ENCODE measurements around the gene HSD17B12. TPM values are rescaled to one million over a fixed set of nuclear protein-coding genes. Genes with fewer than 3 reads are reported as not detected.

The HSD17B12 gene
- total RNA-seq, 5 donors from 2014 or later (not counting 1 experiment from before 2014, with no cell fraction given) = 17.9 to 25.6 (median 23.8) TPM

- Mint-ChIP-seq H3K27me3 (no peaks in the 10 kb centered on the region), H3K36me3 (peaks cover 68% of the 10 kb centered on the region), H3K9me3 (peaks cover 7 to 16% (median 10%) of the 10 kb centered on the region in 3 donors), H3K27ac (no peak overlapping the region), H3K4me3 (no peak overlapping the region), H3K4me1 (no peaks in the 10 kb centered on the region)
- Histone ChIP-seq H3K27ac (ENCODE audit: low read length) (no peak overlapping the region), H3K9me3 (no peaks in the 10 kb centered on the region), H3K27me3 (replicated peaks in 1 of 2; ENCODE audit: control insufficient read depth in 2 of 2, extremely low read depth in 1 of 2, insufficient read depth in 2 of 2, low read length in 1 of 2) (no peaks in the 10 kb centered on the region), H3K4me3 (ENCODE audit: control insufficient read depth in 1 of 2, extremely low read depth in 1 of 2, low read length in 1 of 2) (no peak overlapping the region), H3K4me1 (ENCODE audit: control insufficient read depth in 1 of 2, extremely low read depth in 1 of 2, insufficient read depth in 2 of 2, low read length in 2 of 2) (no peaks in the 10 kb centered on the region), H3K36me3 (ENCODE audit: control insufficient read depth in 2 of 2, extremely low read depth in 1 of 2, insufficient read depth in 1 of 2, low read length in 1 of 2) (peaks cover 4 to 7% of the 10 kb centered on the region in 2 donors)
- ChIA-PET CTCF (no interaction called here), POLR2A (no interaction called here)
- ATAC-seq (replicated peaks in 1 of 4) (no peak), DNase-seq (no peak)
- no CpG with 5 or more reads among the region's 3 CpGs for WGBS (ENCODE audit: insufficient coverage)
Observed at GRCh38 chr11:43803766-43804165, 123.2 kb downstream of the HSD17B12 start.

GRCh38 chr11:43806976-43807375 is 126.4 kb downstream of the HSD17B12 start:
- peaks cover 45% of the 10 kb centered on the region for H3K36me3 Mint-ChIP-seq
- Histone ChIP-seq H3K4me3 (ENCODE audit: control insufficient read depth in 1 of 2, extremely low read depth in 1 of 2, low read length in 1 of 2) (no peak overlapping the region), H3K27ac (ENCODE audit: low read length) (no peak overlapping the region), H3K27me3 (replicated peaks in 1 of 2; ENCODE audit: control insufficient read depth in 2 of 2, extremely low read depth in 1 of 2, insufficient read depth in 2 of 2, low read length in 1 of 2) (no peaks in the 10 kb centered on the region), H3K36me3 (ENCODE audit: control insufficient read depth in 2 of 2, extremely low read depth in 1 of 2, insufficient read depth in 1 of 2, low read length in 1 of 2) (peaks cover 0 to 4% of the 10 kb centered on the region in 2 donors), H3K9me3 (no peaks in the 10 kb centered on the region), H3K4me1 (ENCODE audit: control insufficient read depth in 1 of 2, extremely low read depth in 1 of 2, insufficient read depth in 2 of 2, low read length in 2 of 2) (no peaks in the 10 kb centered on the region)
- peaks cover 7 to 16% (median 10%) of the 10 kb centered on the region in 3 donors for H3K9me3 Mint-ChIP-seq
- no peak overlapping the region for H3K4me3 Mint-ChIP-seq
- 100% methylated on average over 2 of the region's 3 CpGs for WGBS (ENCODE audit: insufficient coverage)
- ATAC-seq (replicated peaks in 1 of 4) = no peak
- POLR2A ChIA-PET = no interaction called here
- no peak overlapping the region for H3K27ac Mint-ChIP-seq
- no peaks in the 10 kb centered on the region for H3K27me3 Mint-ChIP-seq
- CTCF ChIA-PET = no interaction called here
- no peak for DNase-seq
- no peaks in the 10 kb centered on the region for H3K4me1 Mint-ChIP-seq

GRCh38 chr11:43810929-43811596 is 130.5 kb downstream of the HSD17B12 start:
- no peaks in the 10 kb centered on the region for H3K4me1 ChIP-seq (ENCODE audit: control insufficient read depth in 1 of 2, extremely low read depth in 1 of 2, insufficient read depth in 2 of 2, low read length in 2 of 2)
- H3K9me3 Mint-ChIP-seq = peaks cover 0 to 1% (median 0%) of the 10 kb centered on the region in 3 donors
- H3K27me3 ChIP-seq (replicated peaks in 1 of 2; ENCODE audit: control insufficient read depth in 2 of 2, extremely low read depth in 1 of 2, insufficient read depth in 2 of 2, low read length in 1 of 2) = no peaks in the 10 kb centered on the region
- H3K27me3 Mint-ChIP-seq = no peaks in the 10 kb centered on the region
- no peaks in the 10 kb centered on the region for H3K4me1 Mint-ChIP-seq
- H3K36me3 ChIP-seq (ENCODE audit: control insufficient read depth in 2 of 2, extremely low read depth in 1 of 2, insufficient read depth in 1 of 2, low read length in 1 of 2) = no peaks in the 10 kb centered on the region
- ATAC-seq (replicated peaks in 1 of 4) (no peak), DNase-seq (no peak)
- H3K27ac ChIP-seq (ENCODE audit: low read length) = no peak overlapping the region
- H3K36me3 Mint-ChIP-seq = peaks cover 28% of the 10 kb centered on the region
- POLR2A ChIA-PET = no interaction called here
- no CpG with 5 or more reads among the region's 7 CpGs for WGBS (ENCODE audit: insufficient coverage)
- no peaks in the 10 kb centered on the region for H3K9me3 ChIP-seq
- H3K27ac Mint-ChIP-seq = no peak overlapping the region
- H3K4me3 ChIP-seq (ENCODE audit: control insufficient read depth in 1 of 2, extremely low read depth in 1 of 2, low read length in 1 of 2) = no peak overlapping the region
- CTCF ChIA-PET = no interaction called here
- no peak overlapping the region for H3K4me3 Mint-ChIP-seq

- Mint-ChIP-seq H3K36me3 (peaks cover 24% of the 10 kb centered on the region), H3K4me1 (no peaks in the 10 kb centered on the region), H3K9me3 (no peaks in the 10 kb centered on the region), H3K27ac (no peak overlapping the region), H3K4me3 (no peak overlapping the region), H3K27me3 (no peaks in the 10 kb centered on the region)
- Histone ChIP-seq H3K27ac (ENCODE audit: low read length) (no peak overlapping the region), H3K9me3 (no peaks in the 10 kb centered on the region), H3K36me3 (ENCODE audit: control insufficient read depth in 2 of 2, extremely low read depth in 1 of 2, insufficient read depth in 1 of 2, low read length in 1 of 2) (no peaks in the 10 kb centered on the region), H3K27me3 (replicated peaks in 1 of 2; ENCODE audit: control insufficient read depth in 2 of 2, extremely low read depth in 1 of 2, insufficient read depth in 2 of 2, low read length in 1 of 2) (no peaks in the 10 kb centered on the region), H3K4me1 (ENCODE audit: control insufficient read depth in 1 of 2, extremely low read depth in 1 of 2, insufficient read depth in 2 of 2, low read length in 2 of 2) (no peaks in the 10 kb centered on the region), H3K4me3 (ENCODE audit: control insufficient read depth in 1 of 2, extremely low read depth in 1 of 2, low read length in 1 of 2) (no peak overlapping the region)
- ChIA-PET CTCF (no interaction called here), POLR2A (no interaction called here)
- DNase-seq = no peak
- ATAC-seq (replicated peaks in 1 of 4) = no peak
Observed at GRCh38 chr11:43812471-43812870, 131.9 kb downstream of the HSD17B12 start.

- ChIA-PET CTCF (no interaction called here), POLR2A (no interaction called here)
- WGBS (ENCODE audit: insufficient coverage) = no CpG with 5 or more reads among the region's 1 CpG
- peaks cover 0 to 4% (median 0%) of the 10 kb centered on the region in 3 donors for H3K9me3 Mint-ChIP-seq
- peaks cover 0 to 3% of the 10 kb centered on the region in 2 donors for H3K36me3 ChIP-seq (ENCODE audit: control insufficient read depth in 2 of 2, extremely low read depth in 1 of 2, insufficient read depth in 1 of 2, low read length in 1 of 2)
- no peak overlapping the region for H3K4me3 ChIP-seq (ENCODE audit: control insufficient read depth in 1 of 2, extremely low read depth in 1 of 2, low read length in 1 of 2)
- no peaks in the 10 kb centered on the region for H3K4me1 Mint-ChIP-seq
- H3K9me3 ChIP-seq = no peaks in the 10 kb centered on the region
- H3K4me1 ChIP-seq (ENCODE audit: control insufficient read depth in 1 of 2, extremely low read depth in 1 of 2, insufficient read depth in 2 of 2, low read length in 2 of 2) = no peaks in the 10 kb centered on the region
- no peak for ATAC-seq (replicated peaks in 1 of 4)
- H3K27ac Mint-ChIP-seq = no peak overlapping the region
- H3K27ac ChIP-seq (ENCODE audit: low read length) = no peak overlapping the region
- H3K27me3 Mint-ChIP-seq = no peaks in the 10 kb centered on the region
- peaks cover 67% of the 10 kb centered on the region for H3K36me3 Mint-ChIP-seq
- no peak overlapping the region for H3K4me3 Mint-ChIP-seq
- no peaks in the 10 kb centered on the region for H3K27me3 ChIP-seq (replicated peaks in 1 of 2; ENCODE audit: control insufficient read depth in 2 of 2, extremely low read depth in 1 of 2, insufficient read depth in 2 of 2, low read length in 1 of 2)
- DNase-seq = no peak
Observed at GRCh38 chr11:43818220-43818619, 137.7 kb downstream of the HSD17B12 start.

- ATAC-seq (replicated peaks in 1 of 4) = no peak
- Histone ChIP-seq H3K4me1 (ENCODE audit: control insufficient read depth in 1 of 2, extremely low read depth in 1 of 2, insufficient read depth in 2 of 2, low read length in 2 of 2) (no peaks in the 10 kb centered on the region), H3K27me3 (replicated peaks in 1 of 2; ENCODE audit: control insufficient read depth in 2 of 2, extremely low read depth in 1 of 2, insufficient read depth in 2 of 2, low read length in 1 of 2) (no peaks in the 10 kb centered on the region), H3K9me3 (no peaks in the 10 kb centered on the region), H3K4me3 (ENCODE audit: control insufficient read depth in 1 of 2, extremely low read depth in 1 of 2, low read length in 1 of 2) (no peak overlapping the region), H3K36me3 (ENCODE audit: control insufficient read depth in 2 of 2, extremely low read depth in 1 of 2, insufficient read depth in 1 of 2, low read length in 1 of 2) (peaks cover 0 to 3% of the 10 kb centered on the region in 2 donors), H3K27ac (ENCODE audit: low read length) (no peak overlapping the region)
- Mint-ChIP-seq H3K4me1 (no peaks in the 10 kb centered on the region), H3K27me3 (no peaks in the 10 kb centered on the region), H3K9me3 (peaks cover 0 to 4% (median 0%) of the 10 kb centered on the region in 3 donors), H3K4me3 (no peak overlapping the region), H3K36me3 (peaks cover 72% of the 10 kb centered on the region), H3K27ac (no peak overlapping the region)
- CTCF ChIA-PET = no interaction called here
- POLR2A ChIA-PET = no interaction called here
- 100% methylated on average over 2 of the region's 2 CpGs for WGBS (ENCODE audit: insufficient coverage)
- no peak for DNase-seq
Observed at GRCh38 chr11:43819926-43820325, 139.4 kb downstream of the HSD17B12 start.

- H3K27ac ChIP-seq (ENCODE audit: low read length) = no peak overlapping the region
- no peaks in the 10 kb centered on the region for H3K4me1 ChIP-seq (ENCODE audit: control insufficient read depth in 1 of 2, extremely low read depth in 1 of 2, insufficient read depth in 2 of 2, low read length in 2 of 2)
- H3K4me3 ChIP-seq (ENCODE audit: control insufficient read depth in 1 of 2, extremely low read depth in 1 of 2, low read length in 1 of 2) = no peak overlapping the region
- H3K36me3 ChIP-seq (ENCODE audit: control insufficient read depth in 2 of 2, extremely low read depth in 1 of 2, insufficient read depth in 1 of 2, low read length in 1 of 2) = peaks cover 0 to 3% of the 10 kb centered on the region in 2 donors
- Mint-ChIP-seq H3K4me1 (no peaks in the 10 kb centered on the region), H3K27me3 (no peaks in the 10 kb centered on the region), H3K36me3 (peaks cover 50% of the 10 kb centered on the region), H3K4me3 (no peak overlapping the region), H3K27ac (no peak overlapping the region), H3K9me3 (peaks cover 0 to 4% (median 0%) of the 10 kb centered on the region in 3 donors)
- DNase-seq (no peak), ATAC-seq (replicated peaks in 1 of 4) (no peak)
- CTCF ChIA-PET = no interaction called here
- H3K27me3 ChIP-seq (replicated peaks in 1 of 2; ENCODE audit: control insufficient read depth in 2 of 2, extremely low read depth in 1 of 2, insufficient read depth in 2 of 2, low read length in 1 of 2) = no peaks in the 10 kb centered on the region
- POLR2A ChIA-PET = no interaction called here
- H3K9me3 ChIP-seq = no peaks in the 10 kb centered on the region
- WGBS (ENCODE audit: insufficient coverage) = 90% methylated on average over 2 of the region's 6 CpGs
Observed at GRCh38 chr11:43823316-43823715, 142.8 kb downstream of the HSD17B12 start.
